ENCODE data around the gene FUCA1. TPM values are rescaled to one million over a fixed set of nuclear protein-coding genes. Genes with fewer than 3 reads are reported as not detected.
A peak's percentile ranks its signal among the peaks of the same experiment; 100 is the strongest.

The FUCA1 gene
- total and polyA plus RNA-seq, 12 donors: 17.9 to 109 (median 59.1) TPM

- 71 to 82% (median 76%) methylated on average over 5 of the region's 5 CpGs for WGBS, 4 donors
- peaks cover 5 to 12% of the 10 kb centered on the region in 2 donors for H3K4me1 ChIP-seq (replicated peaks in 1 of 2)
- TF ChIP-seq CTCF (IDR thresholded peaks at IDR 0.05) (no peak), POLR2A (IDR thresholded peaks at IDR 0.05) (no peak)
- H3K9me3 ChIP-seq (replicated peaks in 1 of 3): no peaks in the 10 kb centered on the region
- intact Hi-C loops (cut with DNase I): no loop called here
- no peaks in the 10 kb centered on the region for H3K36me3 ChIP-seq (replicated peaks in 1 of 2)
- no peak for DNase-seq
- peak overlapping the region in 1 of 5 donors; percentile 34 for H3K27ac ChIP-seq
- no peaks in the 10 kb centered on the region for H3K27me3 ChIP-seq
- H3K4me3 ChIP-seq: no peak overlapping the region
Observed at GRCh38 chr1:23895082-23895481, 27.0 kb upstream of the FUCA1 start.

DNA sequence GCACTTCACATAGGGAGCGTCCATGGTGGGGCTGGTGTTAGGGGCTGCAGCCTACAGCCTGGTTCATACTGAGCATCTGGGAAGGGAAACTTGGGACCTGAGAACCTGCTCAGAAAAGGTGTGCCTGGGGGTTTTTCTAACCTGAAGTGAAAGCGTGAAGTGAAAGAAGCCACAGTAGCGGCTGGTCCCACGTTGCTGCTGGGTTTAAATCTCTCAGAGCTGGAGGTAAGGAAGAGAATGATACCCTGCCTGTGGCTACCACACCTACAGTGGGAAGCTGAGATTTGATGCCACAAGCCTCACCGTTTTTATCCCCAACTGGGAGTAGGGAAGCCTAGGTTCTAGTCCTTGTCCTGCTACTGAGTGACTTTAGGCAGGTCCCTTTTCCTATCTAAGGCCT, 21.0 kb upstream of the FUCA1 start:
- no peak for DNase-seq
- no peak overlapping the region for H3K27ac ChIP-seq
- H3K36me3 ChIP-seq (replicated peaks in 1 of 2): no peaks in the 10 kb centered on the region
- no peak overlapping the region for H3K4me3 ChIP-seq
- TF ChIP-seq POLR2A (IDR thresholded peaks at IDR 0.05) (no peak), CTCF (IDR thresholded peaks at IDR 0.05) (no peak)
- H3K4me1 ChIP-seq (replicated peaks in 1 of 2): peaks cover 5 to 12% of the 10 kb centered on the region in 2 donors
- H3K27me3 ChIP-seq: no peaks in the 10 kb centered on the region
- intact Hi-C loops (cut with DNase I): no loop called here
- H3K9me3 ChIP-seq (replicated peaks in 1 of 3): no peaks in the 10 kb centered on the region
- 82 to 88% (median 86%) methylated on average over 5 of the region's 5 CpGs for WGBS, 4 donors

GRCh38 chr1:23885222-23885621, 17.1 kb upstream of the FUCA1 start:
- no peaks in the 10 kb centered on the region for H3K27me3 ChIP-seq
- DNase-seq: no peak
- no peaks in the 10 kb centered on the region for H3K9me3 ChIP-seq (replicated peaks in 1 of 3)
- WGBS, 4 donors: 72 to 83% (median 75%) methylated on average over 4 of the region's 4 CpGs
- no peaks in the 10 kb centered on the region for H3K4me1 ChIP-seq (replicated peaks in 1 of 2)
- TF ChIP-seq CTCF (IDR thresholded peaks at IDR 0.05) (no peak), POLR2A (IDR thresholded peaks at IDR 0.05) (no peak)
- intact Hi-C loops (cut with DNase I): no loop called here
- no peak overlapping the region for H3K27ac ChIP-seq
- H3K4me3 ChIP-seq: no peak overlapping the region
- H3K36me3 ChIP-seq (replicated peaks in 1 of 2): no peaks in the 10 kb centered on the region

DNA sequence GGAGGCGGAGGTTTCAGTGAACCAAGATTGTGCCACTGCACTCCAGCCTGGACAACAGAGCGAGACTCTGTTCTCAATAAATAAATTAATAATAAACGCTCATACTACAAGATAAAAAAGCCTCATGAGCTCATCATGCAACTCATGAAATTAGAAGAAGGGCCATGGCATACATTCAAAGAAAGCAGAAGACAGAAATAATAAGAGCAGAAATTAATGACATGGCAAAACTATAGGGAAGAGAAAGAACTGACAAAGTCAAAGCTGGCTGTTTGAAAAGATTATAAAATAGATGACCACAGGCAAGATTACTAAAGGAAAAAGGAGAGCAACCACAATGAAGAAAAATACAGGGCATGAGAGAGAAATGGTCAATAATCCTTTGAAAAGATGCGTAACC, 14.7 kb upstream of the FUCA1 start:
- TF ChIP-seq CTCF (IDR thresholded peaks at IDR 0.05): no peak
- TF ChIP-seq POLR2A (IDR thresholded peaks at IDR 0.05): no peak
- WGBS, 4 donors: 43 to 71% (median 65%) methylated on average over 4 of the region's 4 CpGs
- H3K36me3 ChIP-seq (replicated peaks in 1 of 2): no peaks in the 10 kb centered on the region
- H3K4me1 ChIP-seq (replicated peaks in 1 of 2): no peaks in the 10 kb centered on the region
- no peak overlapping the region for H3K4me3 ChIP-seq
- H3K27me3 ChIP-seq: no peaks in the 10 kb centered on the region
- no peak for DNase-seq
- intact Hi-C loops (cut with DNase I): no loop called here
- peaks cover 0 to 18% (median 0%) of the 10 kb centered on the region in 3 donors for H3K9me3 ChIP-seq (replicated peaks in 1 of 3)
- no peak overlapping the region for H3K27ac ChIP-seq
